ENCODE measurements around the gene LMTK2.
"Not testable (repeated sequence)": the region's sequence is repeated elsewhere in the genome, so short reads cannot be mapped to it uniquely, and the experiment has no call there.

Gene LMTK2

DNA sequence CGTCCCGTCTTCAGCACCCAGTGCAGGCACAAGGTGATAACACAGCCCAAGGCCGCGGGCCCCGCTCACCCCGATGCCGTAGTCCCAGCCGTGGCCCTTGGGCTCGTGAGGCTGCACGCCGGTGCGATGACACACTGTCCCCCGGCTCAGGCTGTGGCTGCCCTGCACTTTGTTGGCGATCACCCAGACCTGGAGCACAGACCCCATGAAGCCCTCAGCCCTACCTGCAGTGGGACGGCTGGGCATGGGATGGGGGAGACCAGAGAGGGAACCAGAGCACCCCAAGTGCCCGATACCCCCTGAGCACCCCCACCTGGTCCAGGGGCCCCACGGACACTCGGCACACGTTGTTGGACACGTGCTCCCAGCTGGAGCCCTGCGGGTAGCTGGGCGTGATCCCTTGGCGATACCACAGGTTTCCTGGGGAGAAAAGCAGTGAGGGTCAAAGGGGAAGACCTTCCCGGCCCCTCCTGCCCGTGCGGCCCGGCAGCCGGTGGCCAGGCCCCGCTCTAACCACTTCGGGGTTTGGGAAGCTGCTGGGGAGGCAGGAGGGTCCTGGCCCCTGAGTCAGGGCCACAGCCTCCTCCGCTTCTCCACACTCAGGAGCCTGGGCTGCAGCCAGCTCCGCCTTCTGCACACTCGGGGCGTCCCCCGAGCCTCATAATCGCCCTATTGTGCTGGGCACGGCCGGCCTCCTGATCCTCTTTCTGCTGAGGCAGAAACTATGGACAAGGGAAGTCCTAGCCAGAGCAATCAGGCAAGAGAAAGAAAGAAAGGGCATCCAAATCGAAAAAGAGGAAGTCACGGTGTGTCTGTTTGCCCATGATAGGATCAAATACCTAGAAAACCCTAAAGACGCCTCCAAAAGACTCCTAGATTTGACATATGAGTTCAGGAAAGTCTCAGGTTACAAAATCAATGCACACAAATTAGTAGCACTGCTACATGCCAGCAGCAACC is 111.2 kb downstream of the LMTK2 start:
- DNase-seq (ENCODE audit: low spot score): no peak

DNA sequence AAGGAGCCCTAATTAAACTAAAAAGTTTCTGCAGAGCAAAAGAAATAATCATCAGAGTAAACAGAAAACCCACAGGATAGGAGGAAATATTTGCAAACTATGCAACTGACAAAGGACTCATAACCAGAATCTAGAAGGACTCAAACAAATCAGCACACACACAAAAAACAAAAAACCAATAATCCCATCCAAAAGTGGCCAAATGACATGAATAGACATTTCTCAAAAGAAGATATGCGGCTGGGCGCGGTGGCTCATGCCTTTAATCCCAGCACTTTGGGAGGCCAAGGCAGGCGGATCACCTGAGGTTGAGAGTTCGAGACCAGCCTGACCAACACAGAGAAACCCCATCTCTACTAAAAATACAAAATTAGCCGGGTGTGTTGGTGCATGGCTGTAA is 112.7 kb downstream of the LMTK2 start:
- DNase-seq (ENCODE audit: low spot score): not testable (repeated sequence)

GRCh38 chr7:98221611-98222532 is 115.2 kb downstream of the LMTK2 start:
- no peak for DNase-seq (ENCODE audit: low spot score)

DNA sequence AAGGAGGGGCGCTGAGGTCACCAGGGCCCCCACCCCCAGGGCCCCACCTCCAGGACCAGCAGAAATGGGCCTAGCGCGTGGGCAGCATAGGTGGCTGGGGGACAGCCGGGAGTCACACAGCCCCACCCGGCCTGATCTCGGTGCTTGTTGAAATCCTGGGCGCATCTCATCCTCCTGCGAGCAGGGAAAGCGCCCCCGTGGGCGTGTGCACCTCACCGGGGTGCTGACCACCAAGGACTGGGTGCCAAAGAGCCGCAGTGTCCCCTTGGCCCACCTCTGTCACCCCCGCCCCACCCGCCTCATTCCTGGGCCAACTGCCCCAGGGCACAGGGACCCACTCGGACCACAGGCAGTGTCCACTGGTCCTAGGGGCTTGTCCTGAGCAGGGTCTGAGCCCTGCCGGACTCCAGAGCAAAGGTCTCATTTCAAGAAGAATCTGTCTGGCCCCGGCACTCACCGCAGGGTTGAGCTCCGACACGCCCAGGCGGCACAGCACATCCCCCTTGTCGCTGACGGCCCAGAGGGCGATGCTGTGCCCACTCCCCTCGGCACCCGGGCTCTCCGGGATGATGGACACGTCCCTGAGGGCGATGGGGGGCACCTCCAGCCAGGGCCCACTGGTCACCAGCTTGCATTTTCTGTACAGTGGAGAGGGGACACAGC is 116.0 kb downstream of the LMTK2 start:
- DNase-seq (ENCODE audit: low spot score): no peak

GRCh38 chr7:98223351-98223897 is 116.8 kb downstream of the LMTK2 start:
- no peak for DNase-seq (ENCODE audit: low spot score)

- no peak for DNase-seq (ENCODE audit: low spot score)
Observed at GRCh38 chr7:98223898-98224700, 117.4 kb downstream of the LMTK2 start.

- DNase-seq (ENCODE audit: low spot score): no peak
Observed at GRCh38 chr7:98224701-98225181, 118.1 kb downstream of the LMTK2 start.

- no peak for DNase-seq (ENCODE audit: low spot score)
Observed at GRCh38 chr7:98225913-98226614, 119.4 kb downstream of the LMTK2 start.

- peak; percentile 69 for DNase-seq (ENCODE audit: low spot score)
Observed at GRCh38 chr7:98227939-98228338, 121.3 kb downstream of the LMTK2 start.

GRCh38 chr7:98228801-98229200 is 122.1 kb downstream of the LMTK2 start:
- DNase-seq (ENCODE audit: low spot score): no peak

DNA sequence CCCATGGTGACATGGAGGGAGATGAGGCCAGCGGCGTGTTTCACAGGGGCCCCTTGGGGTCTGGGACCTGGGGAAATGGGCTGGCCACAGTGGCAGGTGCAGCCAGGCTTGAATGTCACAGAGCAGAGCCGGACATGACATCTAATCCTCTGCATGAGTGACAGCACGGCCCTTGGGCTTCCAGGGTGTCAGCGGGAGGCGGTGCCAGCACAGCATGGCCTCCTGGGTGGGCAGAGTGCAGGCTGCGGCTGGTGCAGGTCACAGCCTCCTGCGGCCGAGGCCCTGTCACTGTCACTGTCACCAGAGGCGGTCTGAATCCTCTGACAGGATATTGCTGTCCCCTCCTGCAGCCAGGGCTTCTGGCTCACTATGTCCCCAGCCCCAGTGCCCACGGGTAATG is 122.8 kb downstream of the LMTK2 start:
- DNase-seq (ENCODE audit: low spot score): no peak

- no peak for DNase-seq (ENCODE audit: low spot score)
Observed at GRCh38 chr7:98229991-98230745, 123.5 kb downstream of the LMTK2 start.

GRCh38 chr7:98230746-98231471 is 124.2 kb downstream of the LMTK2 start:
- no peak for DNase-seq (ENCODE audit: low spot score)

DNA sequence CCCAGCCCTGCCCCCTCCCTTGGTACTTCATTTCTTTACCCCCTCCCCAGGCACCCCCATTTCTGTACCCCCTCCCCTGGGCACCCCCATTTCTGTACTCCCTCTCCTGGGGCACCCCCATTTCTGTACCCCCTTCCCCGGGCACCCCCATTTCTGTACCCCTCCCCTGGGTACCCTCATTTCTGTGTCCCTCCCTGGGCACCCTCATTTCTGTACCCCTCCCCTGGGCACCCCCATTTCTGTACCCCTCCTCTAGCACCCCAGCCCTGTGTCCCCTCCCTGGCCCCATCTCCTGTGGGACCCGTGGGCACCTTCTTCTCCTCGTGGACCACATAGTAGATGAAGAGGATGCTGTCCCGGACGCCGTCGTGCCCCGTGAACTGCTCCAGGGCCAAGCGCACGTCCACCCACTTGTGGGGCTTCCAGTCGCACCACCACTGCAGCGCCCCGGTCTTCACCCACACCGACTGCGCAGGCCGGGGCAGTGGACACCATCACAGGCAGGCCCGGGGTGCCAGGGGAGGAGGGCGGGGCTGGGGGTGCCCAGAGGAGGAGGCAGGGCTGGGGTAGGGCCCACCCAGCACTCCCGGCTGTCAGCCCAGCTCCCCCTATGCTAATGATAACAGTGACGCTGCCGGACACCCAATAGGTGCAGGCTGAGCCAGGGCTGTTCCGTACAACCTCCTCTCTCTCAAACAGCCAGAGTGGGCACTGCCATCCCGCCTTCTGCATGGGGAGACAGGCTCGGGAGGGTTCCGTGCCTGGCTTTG is 125.0 kb downstream of the LMTK2 start:
- DNase-seq (ENCODE audit: low spot score): no peak

DNA sequence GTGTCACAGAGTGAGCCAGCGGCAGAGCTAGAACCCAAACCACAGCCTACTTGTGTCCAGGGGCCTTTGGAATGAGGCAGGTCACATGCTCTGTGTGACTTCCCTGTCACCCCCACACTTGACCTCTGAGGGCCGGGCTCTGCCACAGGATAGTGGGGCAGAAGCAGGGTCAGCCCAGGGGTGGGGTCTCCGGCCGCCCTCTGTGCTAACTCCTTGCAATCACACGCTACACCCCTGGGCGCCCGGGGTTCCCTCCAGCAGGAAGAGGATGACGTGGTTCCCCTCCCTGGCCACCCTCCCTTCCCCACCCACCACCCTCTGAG is 125.6 kb downstream of the LMTK2 start:
- no peak for DNase-seq (ENCODE audit: low spot score)

- no peak for DNase-seq (ENCODE audit: low spot score)
Observed at GRCh38 chr7:98232799-98233198, 126.1 kb downstream of the LMTK2 start.

DNA sequence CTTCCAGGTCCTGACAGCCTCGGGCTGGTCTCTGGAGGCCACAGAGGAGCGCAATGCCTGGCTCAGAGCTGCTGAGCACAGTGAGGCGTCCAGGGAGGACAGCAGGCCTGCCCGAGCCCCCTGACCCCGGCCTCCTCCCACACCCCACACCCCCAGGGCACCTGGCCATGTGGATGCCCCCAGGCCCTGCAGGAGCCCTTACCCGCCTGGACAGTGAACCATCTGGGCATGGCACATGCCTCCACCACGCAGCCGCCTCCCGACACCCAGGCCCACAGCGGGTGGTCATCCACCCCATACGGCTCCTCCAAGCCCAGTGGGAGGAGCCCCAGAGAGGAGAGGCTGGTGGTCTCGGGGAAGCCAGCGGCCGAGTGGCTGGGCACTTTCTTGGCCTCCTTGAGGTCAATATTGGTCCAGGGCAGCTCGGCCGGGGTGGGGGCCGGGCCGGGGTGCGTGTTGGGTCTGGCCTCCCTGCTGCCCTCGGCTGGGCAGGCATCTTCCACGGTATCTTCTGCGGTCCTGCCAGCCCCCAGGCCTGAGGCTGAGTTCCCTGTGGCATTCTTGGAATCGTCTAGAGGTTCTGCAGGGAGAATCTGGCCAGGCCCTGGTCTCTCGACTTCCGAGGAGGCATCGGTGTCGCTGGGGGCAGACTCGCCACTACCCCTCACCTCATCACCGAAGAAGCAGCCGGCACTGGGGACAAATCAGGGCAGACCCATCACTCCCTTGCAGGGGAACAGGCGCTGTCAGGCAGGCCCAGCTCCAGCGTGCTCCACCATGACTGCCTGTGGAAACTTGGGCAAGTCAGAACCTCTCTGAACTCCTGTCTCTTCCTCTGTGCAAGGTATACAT is 126.8 kb downstream of the LMTK2 start:
- DNase-seq (ENCODE audit: low spot score): no peak
